IPS-20b (cell line): ENCODE data around the gene SRRM3.
"Not testable (repeated sequence)": the region's sequence is repeated elsewhere in the genome, so short reads cannot be mapped to it uniquely, and the experiment has no call there.

Experiments used
- H3K27ac ChIP-seq: one replicate; pipeline ENCODE4 v1.5.1; 2013; ENCODE audit warnings: low read length
- H3K27me3 ChIP-seq: 2 replicates; pipeline ENCODE4 v1.6.1; 2013; ENCODE audit warnings: mild to moderate bottlenecking, low read length, inconsistent platforms; ENCODE audit not compliant: insufficient read depth
- H3K36me3 ChIP-seq: 2 replicates; pipeline ENCODE4 v1.6.1; 2013; ENCODE audit warnings: low read depth, mild to moderate bottlenecking, inconsistent platforms, low read length, moderate library complexity; ENCODE audit not compliant: insufficient read depth
- H3K4me1 ChIP-seq: 2 replicates; pipeline ENCODE4 v1.6.1; 2013; ENCODE audit warnings: mild to moderate bottlenecking, control low read depth, inconsistent platforms, low read length, moderate library complexity; ENCODE audit not compliant: insufficient read depth
- H3K4me3 ChIP-seq: 2 replicates; pipeline ENCODE4 v1.5.1; 2013; ENCODE audit warnings: mild to moderate bottlenecking, low read length, inconsistent platforms
- H3K9ac ChIP-seq: 2 replicates; pipeline ENCODE4 v1.6.1; 2013; ENCODE audit warnings: low read depth, mild to moderate bottlenecking, inconsistent platforms, low read length, moderate library complexity
- H3K9me3 ChIP-seq: 2 replicates; pipeline ENCODE4 v1.6.1; 2013; ENCODE audit warnings: mild to moderate bottlenecking, low read depth, low read length, inconsistent platforms; ENCODE audit not compliant: insufficient read depth

SRRM3 gene

DNA sequence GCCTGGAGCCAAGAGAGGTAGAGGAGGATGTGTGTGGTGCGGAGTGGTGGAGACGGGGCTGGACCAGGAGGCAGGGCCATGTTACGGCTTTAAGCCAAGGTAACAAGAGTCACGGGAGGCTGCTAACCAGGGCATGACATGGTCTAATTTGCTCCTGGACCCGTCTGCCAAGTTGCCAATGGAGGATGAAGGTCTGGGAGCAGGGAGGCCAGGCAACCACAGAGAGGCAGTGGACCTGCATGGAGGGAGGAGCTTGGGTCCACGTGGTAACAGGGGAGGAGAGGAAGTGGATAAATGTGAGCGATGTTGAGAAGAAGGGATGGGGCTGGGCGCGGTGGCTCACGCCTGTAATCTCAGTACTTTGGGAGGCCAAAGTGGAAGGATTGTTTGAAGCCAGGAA is 31.0 kb downstream of the SRRM3 start:
- H3K4me1 ChIP-seq, result peaks cover 18% of the 10 kb centered on the region

DNA sequence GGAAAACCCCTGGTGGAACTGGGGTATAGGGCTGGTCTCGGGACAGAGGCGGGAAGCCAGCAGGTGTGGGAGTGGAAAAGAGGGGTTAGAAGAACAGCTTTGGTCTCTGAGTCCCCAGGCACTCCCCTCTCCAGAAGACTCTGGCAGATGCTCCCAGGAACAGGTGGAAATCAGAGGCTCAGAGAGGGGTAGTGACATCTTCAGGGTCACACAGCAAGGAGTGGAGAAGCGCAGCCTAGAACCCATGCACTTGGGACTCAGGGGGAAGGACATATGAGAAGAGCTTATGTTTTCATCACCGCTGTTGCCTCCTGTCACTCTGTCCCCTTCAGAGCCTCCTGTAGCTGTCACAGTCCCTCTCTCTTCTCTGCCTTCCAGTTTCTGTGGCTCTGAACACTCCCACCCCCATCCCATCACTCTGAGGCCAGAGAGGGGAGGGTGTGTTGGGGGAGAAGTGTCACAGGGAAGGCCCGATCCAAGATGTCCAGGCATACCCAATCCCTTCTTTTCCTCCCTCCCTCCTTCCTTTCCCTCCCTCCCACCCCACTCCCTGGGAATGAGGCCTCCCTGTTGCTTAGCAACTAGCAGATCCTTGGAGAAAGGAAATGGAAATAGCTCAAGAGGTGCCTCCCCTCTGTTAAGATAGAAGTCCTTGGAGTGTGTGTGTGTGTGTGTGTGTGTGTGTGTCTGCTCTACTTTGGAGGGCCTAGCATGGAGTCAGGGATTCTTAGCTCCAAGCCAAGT is 32.0 kb downstream of the SRRM3 start:
- H3K4me1 ChIP-seq, result peaks cover 20% of the 10 kb centered on the region
- H3K9ac ChIP-seq, result peak overlapping the region; percentile 75; the same call in 1 of the 2 replicates
- H3K27ac ChIP-seq, result no peak overlapping the region
- H3K27me3 ChIP-seq, result no peaks in the 10 kb centered on the region
- no peaks in the 10 kb centered on the region for H3K9me3 ChIP-seq
- H3K36me3 ChIP-seq, result no peaks in the 10 kb centered on the region
- H3K4me3 ChIP-seq, result peak overlapping the region; percentile 70

More for the DNA sequence above, 31.0 kb downstream of the SRRM3 start:
- H3K9me3 ChIP-seq, result no peaks in the 10 kb centered on the region
- no peak overlapping the region for H3K4me3 ChIP-seq
- H3K36me3 ChIP-seq, result no peaks in the 10 kb centered on the region
- no peak overlapping the region for H3K9ac ChIP-seq
- H3K27me3 ChIP-seq, result no peaks in the 10 kb centered on the region
- no peak overlapping the region for H3K27ac ChIP-seq

DNA sequence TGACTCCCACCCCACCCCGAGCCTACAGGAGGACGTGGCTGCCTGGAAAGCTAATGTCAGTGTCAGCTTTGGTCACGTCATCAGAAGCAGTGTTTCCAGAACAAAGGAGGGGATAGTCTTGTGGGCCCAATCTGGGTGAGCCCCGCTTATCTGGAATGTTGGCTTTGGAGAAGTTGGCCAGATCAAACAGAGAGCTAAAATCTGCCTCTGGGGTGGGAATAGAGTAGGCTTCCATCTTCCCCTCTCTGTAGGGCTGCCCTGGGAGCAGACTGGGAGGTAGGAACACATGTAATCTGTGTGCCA is 32.5 kb downstream of the SRRM3 start:
- Histone ChIP-seq H3K36me3 (no peaks in the 10 kb centered on the region), H3K9me3 (no peaks in the 10 kb centered on the region), H3K27me3 (no peaks in the 10 kb centered on the region), H3K9ac (peak overlapping the region; percentile 75; the same call in 1 of the 2 replicates), H3K27ac (no peak overlapping the region), H3K4me3 (peak overlapping the region; percentile 70), H3K4me1 (peaks cover 20% of the 10 kb centered on the region)

DNA sequence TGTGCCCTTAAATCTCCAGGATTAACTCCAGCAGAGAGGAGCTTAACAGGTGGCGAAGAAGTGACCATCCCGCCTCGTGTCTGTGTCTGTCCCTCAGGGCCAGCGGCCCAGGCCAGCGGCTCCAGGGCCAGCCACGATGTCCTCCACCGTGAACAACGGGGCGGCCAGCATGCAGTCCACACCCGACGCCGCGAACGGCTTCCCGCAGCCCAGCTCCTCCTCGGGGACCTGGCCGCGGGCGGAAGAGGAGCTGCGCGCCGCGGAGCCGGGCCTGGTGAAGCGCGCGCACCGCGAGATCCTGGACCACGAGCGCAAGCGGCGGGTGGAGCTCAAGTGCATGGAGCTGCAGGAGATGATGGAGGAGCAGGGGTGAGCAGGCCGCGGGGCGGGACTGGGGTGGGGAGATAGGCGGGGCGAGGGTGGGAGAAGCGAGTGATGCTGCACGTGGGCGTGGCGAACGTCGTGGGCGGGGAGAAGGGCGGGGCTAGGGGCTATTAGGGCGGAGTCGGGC is 33.3 kb downstream of the SRRM3 start:
- H3K27ac ChIP-seq, result no peak overlapping the region
- H3K9ac ChIP-seq, result peak overlapping the region; percentile 75; the same call in 1 of the 2 replicates
- peak overlapping the region; percentile 70 for H3K4me3 ChIP-seq
- no peaks in the 10 kb centered on the region for H3K9me3 ChIP-seq
- no peaks in the 10 kb centered on the region for H3K27me3 ChIP-seq
- H3K36me3 ChIP-seq, result no peaks in the 10 kb centered on the region
- peaks cover 20% of the 10 kb centered on the region for H3K4me1 ChIP-seq

DNA sequence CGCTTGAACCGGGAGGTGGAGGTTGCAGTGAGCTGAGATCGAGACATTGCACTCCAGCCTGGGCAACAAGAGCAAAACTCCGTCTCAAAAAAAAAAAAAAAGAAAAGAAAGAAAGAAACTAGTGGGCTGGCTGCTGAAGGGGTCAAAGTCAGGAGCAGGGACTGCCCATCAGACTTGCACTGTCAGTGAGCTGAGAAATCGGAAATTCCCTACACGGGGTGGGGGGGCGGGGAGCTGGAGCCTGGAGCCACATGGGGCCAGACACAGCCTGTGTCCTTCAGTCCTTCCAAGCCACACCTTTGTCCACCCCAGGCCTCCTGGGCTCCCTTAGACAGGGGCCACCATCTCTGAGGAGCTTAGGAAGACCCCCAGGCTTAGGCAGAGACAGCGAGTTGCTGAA is 34.5 kb downstream of the SRRM3 start:
- Histone ChIP-seq H3K27me3 (no peaks in the 10 kb centered on the region), H3K36me3 (no peaks in the 10 kb centered on the region), H3K4me1 (peaks cover 17% of the 10 kb centered on the region), H3K4me3 (no peak overlapping the region), H3K27ac (no peak overlapping the region), H3K9me3 (no peaks in the 10 kb centered on the region), H3K9ac (no peak overlapping the region)

DNA sequence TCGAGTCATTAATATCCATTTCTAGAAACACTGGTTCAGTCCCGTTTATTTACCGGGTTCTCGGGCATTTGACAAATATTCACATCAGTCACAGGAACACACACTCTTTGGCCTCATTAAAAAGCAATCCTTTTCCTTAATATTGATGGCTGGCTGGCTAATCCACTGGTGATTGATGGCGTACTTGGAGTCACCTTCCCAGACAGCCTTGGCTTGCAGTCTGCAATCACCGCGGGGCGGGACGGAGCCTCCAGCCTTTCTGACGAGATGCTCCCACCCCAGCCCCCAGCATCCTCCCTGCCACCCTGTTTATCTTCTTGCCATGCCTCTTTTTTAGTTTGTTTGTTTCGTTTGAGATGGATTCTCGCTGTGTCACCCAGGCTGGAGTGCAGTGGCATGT is 36.6 kb downstream of the SRRM3 start:
- Histone ChIP-seq H3K9me3 (no peaks in the 10 kb centered on the region), H3K9ac (no peak overlapping the region), H3K4me3 (no peak overlapping the region), H3K4me1 (peaks cover 10% of the 10 kb centered on the region; the same call in 1 of the 2 replicates), H3K27me3 (no peaks in the 10 kb centered on the region), H3K27ac (no peak overlapping the region), H3K36me3 (no peaks in the 10 kb centered on the region)

DNA sequence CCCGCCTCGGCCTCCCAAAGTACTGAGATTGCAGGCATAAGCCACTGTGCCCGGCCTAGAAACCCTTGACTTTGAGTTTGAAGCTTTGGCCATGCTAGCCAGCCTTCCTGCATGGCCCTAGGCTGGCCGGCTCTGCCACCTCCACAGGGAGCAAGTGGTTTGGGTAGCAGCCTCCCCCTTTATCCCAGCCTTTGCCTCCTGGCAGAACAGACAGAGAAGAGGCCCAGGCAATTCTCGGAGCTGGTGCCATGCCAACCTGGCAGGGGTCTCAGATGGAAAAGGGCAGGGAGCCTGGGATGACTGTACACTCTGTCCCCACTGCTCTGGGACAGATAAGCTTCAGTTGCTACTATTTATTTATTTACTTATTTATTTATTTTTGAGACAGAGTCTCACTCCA is 39.4 kb downstream of the SRRM3 start:
- Histone ChIP-seq H3K9ac (no peak overlapping the region), H3K4me1 (peaks cover 10% of the 10 kb centered on the region; the same call in 1 of the 2 replicates), H3K9me3 (no peaks in the 10 kb centered on the region), H3K27me3 (no peaks in the 10 kb centered on the region), H3K27ac (no peak overlapping the region), H3K4me3 (no peak overlapping the region), H3K36me3 (no peaks in the 10 kb centered on the region)

DNA sequence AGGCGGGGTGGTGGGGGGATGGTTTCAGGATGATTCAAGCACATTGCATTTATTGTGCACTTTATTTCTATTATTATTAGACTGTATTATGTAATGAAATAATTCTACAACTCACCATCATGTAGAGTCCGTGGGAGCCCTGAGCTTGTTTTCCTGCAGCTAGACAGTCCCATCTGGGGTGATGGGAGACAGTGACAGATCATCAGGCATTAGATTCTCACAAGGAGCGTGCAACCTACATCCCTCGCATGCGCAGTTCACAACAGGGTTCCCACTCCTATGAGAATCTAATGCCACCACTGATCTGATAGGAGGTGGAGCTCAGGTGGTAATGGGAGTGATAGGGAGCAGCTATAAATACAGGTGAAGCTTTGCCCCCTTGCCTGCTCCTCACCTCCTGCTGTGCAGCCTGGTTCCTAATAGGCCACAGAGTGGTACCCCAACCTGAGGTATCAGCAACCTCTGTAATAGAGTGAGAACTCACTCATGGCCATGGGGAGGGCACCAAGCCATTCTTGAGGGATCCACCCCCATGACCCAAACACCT is 40.9 kb downstream of the SRRM3 start:
- H3K9me3 ChIP-seq, H3K4me3 ChIP-seq: not testable (repeated sequence)

DNA sequence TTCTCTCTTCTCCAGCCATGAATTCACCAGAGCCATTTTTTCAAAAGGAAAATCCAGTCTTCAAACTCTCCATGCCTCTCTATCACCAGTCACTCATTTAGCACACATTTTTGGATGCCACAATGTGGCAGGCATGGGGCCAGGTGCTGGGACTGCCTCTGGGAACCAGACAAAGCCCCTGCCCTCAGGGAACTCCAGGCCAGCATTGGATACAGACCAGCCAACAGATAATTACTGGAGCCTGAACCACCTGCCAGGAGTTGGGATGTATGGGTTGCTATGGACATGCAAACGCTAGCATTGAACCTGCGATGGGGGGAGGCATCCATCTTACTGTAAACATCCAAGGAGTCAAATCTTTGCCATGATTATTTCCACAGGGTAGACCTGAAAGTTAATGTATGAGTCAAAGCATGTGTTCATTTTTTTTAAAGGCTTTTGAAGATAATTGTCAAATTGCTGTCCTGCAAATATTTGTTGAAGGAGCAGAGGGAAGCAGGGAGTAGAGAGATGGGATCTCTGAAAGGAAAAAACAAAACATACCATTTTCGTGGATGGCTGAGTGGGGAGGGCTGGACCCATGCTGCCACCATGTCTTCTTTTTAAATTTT is 43.2 kb downstream of the SRRM3 start:
- H3K9ac ChIP-seq, result no peak overlapping the region
- no peaks in the 10 kb centered on the region for H3K27me3 ChIP-seq
- H3K36me3 ChIP-seq, result no peaks in the 10 kb centered on the region
- no peak overlapping the region for H3K27ac ChIP-seq
- H3K4me1 ChIP-seq, result peaks cover 7% of the 10 kb centered on the region; the same call in 1 of the 2 replicates
- H3K4me3 ChIP-seq, result no peak overlapping the region
- no peaks in the 10 kb centered on the region for H3K9me3 ChIP-seq

More for the DNA sequence above, 40.9 kb downstream of the SRRM3 start:
- H3K36me3 ChIP-seq, H3K27me3 ChIP-seq, H3K9ac ChIP-seq, H3K27ac ChIP-seq: not testable (repeated sequence)
- H3K4me1 ChIP-seq, result peaks cover 10% of the 10 kb centered on the region; the same call in 1 of the 2 replicates

DNA sequence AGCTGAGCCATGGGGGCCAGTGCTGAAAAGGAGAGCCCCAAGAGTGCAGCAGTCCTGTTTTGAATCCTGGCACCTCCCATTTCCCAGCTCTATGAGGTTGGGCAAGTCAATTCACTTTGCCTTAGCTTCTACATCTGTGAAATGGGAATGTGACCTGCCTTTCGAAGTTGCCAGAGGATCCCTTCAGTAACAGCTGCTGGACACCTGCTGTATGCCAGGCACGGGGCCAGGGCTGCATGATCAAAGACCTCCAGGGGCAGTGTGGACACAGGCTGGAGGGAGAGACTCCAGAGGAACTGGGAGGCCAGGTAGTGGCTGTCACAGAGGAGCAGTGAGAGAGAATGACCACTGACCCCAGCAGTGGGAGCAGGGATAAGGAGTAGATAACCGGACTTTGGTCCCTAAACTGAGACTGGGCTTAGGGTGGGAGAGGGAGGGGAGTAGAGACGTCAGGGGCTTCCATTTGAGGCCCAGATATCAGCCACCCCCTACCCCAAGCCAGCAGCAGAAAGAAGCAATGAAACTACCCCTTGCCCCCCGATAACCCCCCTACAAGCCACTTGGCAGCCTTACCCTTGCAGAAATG is 45.2 kb downstream of the SRRM3 start:
- H3K9ac ChIP-seq, result no peak overlapping the region
- H3K27ac ChIP-seq, result no peak overlapping the region
- H3K4me1 ChIP-seq, result peaks cover 9% of the 10 kb centered on the region; the same call in 1 of the 2 replicates

DNA sequence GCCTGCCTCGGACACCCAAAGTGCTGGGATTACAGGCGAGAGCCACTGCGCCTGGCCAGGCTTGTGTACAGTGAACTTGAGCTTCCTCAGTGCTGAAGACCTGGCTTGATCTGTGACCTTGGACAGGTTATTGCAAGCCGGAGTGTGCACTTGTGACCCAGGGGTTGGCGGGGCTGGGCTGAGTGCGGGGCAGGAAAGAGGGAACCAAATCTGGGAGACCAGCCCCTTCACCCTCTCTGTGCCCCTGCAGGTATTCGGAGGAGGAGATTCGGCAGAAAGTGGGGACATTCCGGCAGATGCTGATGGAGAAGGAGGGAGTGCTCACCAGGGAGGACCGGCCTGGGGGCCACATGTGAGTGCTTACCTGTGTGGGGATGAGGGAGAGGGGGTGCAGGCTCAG is 46.2 kb downstream of the SRRM3 start:
- Histone ChIP-seq H3K4me3 (no peak overlapping the region), H3K36me3 (no peaks in the 10 kb centered on the region), H3K27me3 (no peaks in the 10 kb centered on the region), H3K4me1 (peaks cover 13% of the 10 kb centered on the region; the same call in 1 of the 2 replicates), H3K9me3 (no peaks in the 10 kb centered on the region), H3K9ac (no peak overlapping the region), H3K27ac (no peak overlapping the region)

More for the DNA sequence above, 45.2 kb downstream of the SRRM3 start:
- Histone ChIP-seq H3K36me3 (no peaks in the 10 kb centered on the region), H3K27me3 (no peaks in the 10 kb centered on the region), H3K9me3 (no peaks in the 10 kb centered on the region), H3K4me3 (no peak overlapping the region)
